HFF-Myc (cell line): ENCODE data around the gene S100A12.

Experiments used
- DNase-seq: peaks from one replicate; pipeline ENCODE4 v3.0.0-alpha.2; 2011; ENCODE audit warnings: low read depth; ENCODE audit errors: extremely low read depth
- H3K4me3 ChIP-seq: replicated peaks from 2 replicates; pipeline ENCODE4 v1.5.1; 2011; ENCODE audit warnings: low read depth, mild to moderate bottlenecking, control low read depth, low read length
- TF ChIP-seq, protein P1 (sequence below): IDR thresholded peaks from 2 replicates; pipeline ENCODE4 v1.5.1; 2012; ENCODE audit warnings: mild to moderate bottlenecking, low read depth, low read length, control low read depth; ENCODE audit errors: missing control alignments

S100A12 gene

DNA sequence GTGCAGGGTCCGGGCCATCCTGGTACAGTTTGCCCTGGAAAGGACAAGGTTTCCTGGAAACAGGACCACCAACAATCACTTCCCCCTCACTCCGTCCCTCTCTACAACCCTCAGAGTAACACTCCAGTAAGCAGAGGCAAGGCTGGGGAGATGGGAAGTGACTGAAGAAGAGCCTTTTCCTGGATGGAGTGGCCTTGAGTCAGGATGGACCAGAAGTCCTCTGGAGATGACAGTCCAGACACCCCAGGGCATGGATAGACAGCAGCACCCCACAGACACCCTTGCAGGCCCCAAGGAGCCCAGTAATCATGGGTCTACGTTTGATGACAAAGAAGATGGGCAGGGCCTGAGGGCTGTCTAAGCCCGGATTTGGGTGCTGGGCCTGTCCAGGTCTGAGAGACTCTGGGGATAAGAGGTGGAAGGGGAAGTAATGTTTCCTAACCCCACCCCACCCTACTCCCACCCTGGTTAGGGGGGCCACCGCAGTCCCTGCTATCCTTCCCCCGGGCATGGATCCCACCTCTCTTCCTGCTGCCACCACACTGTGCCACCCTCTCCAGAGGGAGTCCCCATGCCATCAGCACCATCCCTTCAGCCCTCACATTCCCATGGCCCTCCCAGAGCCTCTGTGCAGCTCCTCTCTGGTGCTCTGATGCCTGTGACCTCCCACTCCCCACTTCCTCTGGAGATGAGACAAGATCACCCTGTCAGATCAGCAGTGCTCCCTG lies 22.7 kb upstream of the S100A12 start:
- H3K4me3 ChIP-seq, result no peak overlapping the region
- no peak for DNase-seq
- TF ChIP-seq, protein P1, sequence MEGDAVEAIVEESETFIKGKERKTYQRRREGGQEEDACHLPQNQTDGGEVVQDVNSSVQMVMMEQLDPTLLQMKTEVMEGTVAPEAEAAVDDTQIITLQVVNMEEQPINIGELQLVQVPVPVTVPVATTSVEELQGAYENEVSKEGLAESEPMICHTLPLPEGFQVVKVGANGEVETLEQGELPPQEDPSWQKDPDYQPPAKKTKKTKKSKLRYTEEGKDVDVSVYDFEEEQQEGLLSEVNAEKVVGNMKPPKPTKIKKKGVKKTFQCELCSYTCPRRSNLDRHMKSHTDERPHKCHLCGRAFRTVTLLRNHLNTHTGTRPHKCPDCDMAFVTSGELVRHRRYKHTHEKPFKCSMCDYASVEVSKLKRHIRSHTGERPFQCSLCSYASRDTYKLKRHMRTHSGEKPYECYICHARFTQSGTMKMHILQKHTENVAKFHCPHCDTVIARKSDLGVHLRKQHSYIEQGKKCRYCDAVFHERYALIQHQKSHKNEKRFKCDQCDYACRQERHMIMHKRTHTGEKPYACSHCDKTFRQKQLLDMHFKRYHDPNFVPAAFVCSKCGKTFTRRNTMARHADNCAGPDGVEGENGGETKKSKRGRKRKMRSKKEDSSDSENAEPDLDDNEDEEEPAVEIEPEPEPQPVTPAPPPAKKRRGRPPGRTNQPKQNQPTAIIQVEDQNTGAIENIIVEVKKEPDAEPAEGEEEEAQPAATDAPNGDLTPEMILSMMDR, result no peak

DNA sequence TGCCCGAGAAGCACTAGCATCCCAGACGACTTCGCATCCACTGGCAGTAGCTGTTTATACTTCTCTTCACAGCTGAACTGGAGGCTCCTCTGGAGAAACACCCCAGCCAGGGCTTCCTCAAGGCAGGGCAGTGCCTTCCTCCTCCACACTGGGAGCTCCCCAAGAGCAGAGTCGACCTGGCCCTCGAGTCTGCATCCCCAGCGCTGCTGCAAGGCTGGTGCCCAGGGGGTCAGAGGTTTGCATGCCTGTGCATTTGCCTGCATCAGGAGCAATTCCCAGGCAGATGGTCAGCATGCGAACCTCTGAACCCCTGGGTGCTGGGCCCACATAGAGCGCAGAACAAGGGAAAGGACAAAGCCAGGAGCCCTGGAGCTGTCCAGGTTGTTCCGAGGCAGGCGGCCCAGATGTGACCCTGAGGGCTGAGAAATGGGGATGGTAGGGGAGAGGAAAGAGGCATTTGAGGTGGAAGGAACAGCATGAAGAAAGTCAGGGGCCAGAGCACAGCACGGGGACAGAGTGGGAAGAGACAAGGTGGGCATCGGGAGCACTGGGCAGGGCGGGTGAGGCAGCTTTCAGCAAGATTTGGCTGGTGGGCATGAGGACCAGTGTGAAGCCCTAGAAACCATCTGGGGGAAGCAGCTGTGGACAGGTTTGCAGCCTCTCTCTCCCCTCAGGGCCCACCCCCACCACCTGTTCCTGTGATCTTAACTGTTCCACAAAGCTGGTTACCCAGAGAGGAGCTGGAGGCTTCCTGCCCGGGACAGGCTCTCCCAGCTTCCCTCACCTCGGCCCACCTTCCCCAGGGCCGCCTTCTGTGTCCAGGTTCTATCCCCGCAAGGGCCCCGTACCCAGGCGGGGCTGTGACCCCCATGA lies 21.9 kb upstream of the S100A12 start:
- no peak for DNase-seq
- TF ChIP-seq, protein P1, result no peak

DNA sequence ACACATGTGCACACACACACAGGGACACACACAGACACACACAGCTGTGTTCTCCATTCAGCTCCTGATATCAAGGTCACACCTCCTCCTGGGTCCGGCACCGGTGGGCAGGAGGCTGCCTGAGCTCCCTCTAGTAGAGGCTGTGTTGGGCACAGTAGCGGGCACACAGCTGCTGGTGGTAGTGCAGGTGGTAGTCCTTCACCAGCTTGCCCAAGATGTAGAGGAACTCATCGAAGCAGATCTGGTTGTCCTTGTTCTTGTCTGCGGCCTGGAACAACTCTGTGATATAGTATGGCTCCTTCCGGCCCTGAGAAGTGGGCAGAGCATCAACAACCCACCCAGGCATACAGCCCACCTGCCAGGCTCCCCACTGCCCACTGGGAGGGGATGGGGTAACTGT lies 21.0 kb upstream of the S100A12 start:
- DNase-seq, result no peak
- TF ChIP-seq, protein P1, result no peak
- H3K4me3 ChIP-seq, result no peak overlapping the region

More for the DNA sequence above, 21.9 kb upstream of the S100A12 start:
- no peak overlapping the region for H3K4me3 ChIP-seq

DNA sequence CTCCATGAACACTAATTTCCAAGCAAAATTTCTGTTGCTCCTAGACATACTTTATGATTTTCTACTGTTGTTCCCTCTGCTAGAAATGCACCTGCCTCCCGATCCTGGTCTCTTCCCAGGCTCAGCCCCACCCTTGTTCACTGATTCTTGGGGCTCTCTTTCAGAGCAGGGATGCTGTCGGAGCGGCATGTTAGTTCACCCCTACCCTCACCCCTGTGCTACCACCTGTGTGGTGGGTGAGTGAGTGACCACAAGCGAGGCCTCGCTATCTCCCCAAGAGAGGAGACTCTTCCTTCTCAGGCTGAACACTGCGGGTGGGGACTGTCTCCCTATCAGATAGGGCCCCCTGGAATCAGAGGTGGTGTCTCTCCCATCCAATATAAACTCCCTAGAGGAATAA lies 20.4 kb upstream of the S100A12 start:
- no peak overlapping the region for H3K4me3 ChIP-seq
- no peak for DNase-seq
- TF ChIP-seq, protein P1, result no peak

DNA sequence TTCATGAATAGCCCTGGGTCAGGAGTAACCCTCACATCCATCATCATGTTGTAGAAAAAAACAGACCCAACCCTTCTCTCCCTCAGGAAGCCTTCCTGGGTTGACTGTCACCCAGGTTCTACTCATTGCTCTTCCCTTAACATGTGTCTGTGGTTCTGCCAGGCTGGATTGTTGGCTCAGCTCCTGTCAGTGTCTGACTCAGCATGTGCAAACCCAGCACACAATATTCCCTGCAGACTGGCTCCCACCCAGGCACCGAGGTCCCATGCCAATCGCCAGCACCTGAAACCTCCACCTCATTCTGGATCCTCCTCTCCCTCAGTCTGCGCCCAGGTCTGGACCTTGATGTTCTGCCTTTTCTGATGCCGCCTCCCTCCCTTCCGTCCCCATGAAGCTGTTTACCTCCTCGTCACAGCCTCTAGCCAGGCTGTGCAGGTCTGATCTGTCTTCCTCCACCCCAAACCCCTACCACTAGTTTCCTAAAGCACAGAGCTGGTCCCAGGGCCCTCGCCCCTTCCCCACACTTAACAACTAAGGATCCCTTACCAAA lies 19.8 kb upstream of the S100A12 start:
- H3K4me3 ChIP-seq, result no peak overlapping the region
- TF ChIP-seq, protein P1, result no peak
- no peak for DNase-seq

DNA sequence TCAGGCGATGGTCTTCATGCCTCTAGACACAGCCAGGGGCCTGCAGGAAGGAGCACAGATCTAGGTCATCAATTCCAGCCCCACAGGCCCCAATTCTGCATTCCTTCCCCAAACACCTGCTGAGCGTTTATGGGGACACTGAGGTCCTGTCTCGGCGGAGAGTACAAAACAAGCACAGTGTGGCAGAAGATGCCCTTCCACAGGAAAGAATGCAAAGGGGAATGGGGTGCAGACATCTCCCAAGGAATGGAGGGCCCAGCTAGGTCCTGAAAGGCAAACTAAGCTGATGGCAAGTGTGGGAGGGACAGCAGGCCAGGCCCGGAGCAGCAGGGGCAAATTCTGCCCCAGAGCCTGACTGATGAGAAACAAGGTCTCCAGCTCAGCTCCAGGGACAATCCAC lies 19.0 kb upstream of the S100A12 start:
- TF ChIP-seq, protein P1, result no peak
- no peak for DNase-seq
- no peak overlapping the region for H3K4me3 ChIP-seq
